Suprapubic skin (tissue), 4 donors: ENCODE data around the gene CLEC3A. TPM values are rescaled to one million over a fixed set of nuclear protein-coding genes. Genes with fewer than 3 reads are reported as not detected.
"Not testable (repeated sequence)": the region's sequence is repeated elsewhere in the genome, so short reads cannot be mapped to it uniquely, and the experiment has no call there.

Experiments
- DNase-seq, 2 donors: peaks; one replicate each; pipeline ENCODE4 v3.0.0-alpha.2; 2019; ENCODE audit warnings: low spot score in 2 of 2
- H3K27ac ChIP-seq: fragments of 200-600 bp; sonication (generic); one replicate; pipeline ENCODE4 v1.5.1; 2019
- H3K27me3 ChIP-seq: fragments of 200-600 bp; sonication (generic); one replicate; pipeline ENCODE4 v1.5.1; 2019
- H3K36me3 ChIP-seq: fragments of 200-600 bp; sonication (generic); one replicate; pipeline ENCODE4 v1.5.1; 2019
- H3K4me1 ChIP-seq: fragments of 200-600 bp; sonication (generic); one replicate; pipeline ENCODE4 v1.5.1; 2019
- H3K4me3 ChIP-seq: fragments of 200-600 bp; sonication (generic); one replicate; pipeline ENCODE4 v1.5.1; 2019; ENCODE audit warnings: mild to moderate bottlenecking
- H3K9me3 ChIP-seq: fragments of 200-600 bp; sonication (generic); one replicate; pipeline ENCODE4 v1.5.1; 2019
- CTCF ChIP-seq, 2 donors: fragments of 200-600 bp in 1 of 2; fragments of 450-650 bp in 1 of 2; sonication (generic) in 1 of 2; IDR thresholded peaks; one replicate each; pipeline ENCODE4 v1.5.1; 2016 to 2019; ENCODE audit warnings: antibody characterized with exemption in 2 of 2, mild to moderate bottlenecking in 1 of 2, moderate library complexity in 1 of 2
- EP300 ChIP-seq: sonication (generic); formaldehyde crosslinking; IDR thresholded peaks from one replicate; pipeline ENCODE4 v1.6.1; 2017; ENCODE audit warnings: antibody characterized with exemption
- POLR2A ChIP-seq, 2 donors: fragments of 450-650 bp; IDR thresholded peaks; one replicate each; pipeline ENCODE4 v1.6.1; 2017; ENCODE audit warnings: antibody characterized with exemption in 2 of 2, mild to moderate bottlenecking in 2 of 2, moderate library complexity in 2 of 2
- POLR2AphosphoS5 ChIP-seq, 3 donors: sonication (generic); formaldehyde crosslinking; IDR thresholded peaks; one replicate each; pipeline ENCODE4 v1.6.1; 2017; ENCODE audit warnings: antibody characterized with exemption in 3 of 3
- WGBS: methylation state at CpG from one replicate; pipeline ENCODE4 v1.1.5; 2018; 5-methylcytosine and 5-hydroxymethylcytosine counted together
- total RNA-seq, 4 donors: library from RNA; depleted of rRNA; stranded (reverse); fragments of >200 nt; gene quantifications; one replicate each; pipeline ENCODE4 v1.1.0, GENCODE V29; 2016

CLEC3A gene
- total RNA-seq, 4 donors from 2014 or later, result not detected

- DNase-seq, result peak in 1 of 2 donors; percentile 61
- Histone ChIP-seq H3K4me1 (peaks cover 3% of the 10 kb centered on the region), H3K9me3 (no peaks in the 10 kb centered on the region), H3K36me3 (no peaks in the 10 kb centered on the region), H3K4me3 (no peak overlapping the region), H3K27me3 (peaks cover 10% of the 10 kb centered on the region), H3K27ac (no peak overlapping the region)
- TF ChIP-seq POLR2AphosphoS5 (IDR thresholded peaks at IDR 0.05) (no peak), POLR2A (IDR thresholded peaks at IDR 0.05) (no peak), CTCF (IDR thresholded peaks at IDR 0.05) (no peak), EP300 (no peak)
- 26% methylated on average over 18 of the region's 45 CpGs for WGBS
These were observed 23.7 kb downstream of the CLEC3A start for GRCh38 chr16:78045865-78046581.

- H3K9me3 ChIP-seq, result no peaks in the 10 kb centered on the region
- H3K36me3 ChIP-seq, result no peaks in the 10 kb centered on the region
- H3K27me3 ChIP-seq, result peaks cover 10% of the 10 kb centered on the region
- no peak overlapping the region for H3K4me3 ChIP-seq
- TF ChIP-seq CTCF (IDR thresholded peaks at IDR 0.05) (no peak), POLR2A (IDR thresholded peaks at IDR 0.05) (no peak), EP300 (no peak), POLR2AphosphoS5 (IDR thresholded peaks at IDR 0.05) (no peak)
- 93% methylated on average over 12 of the region's 15 CpGs for WGBS
- H3K4me1 ChIP-seq, result peaks cover 3% of the 10 kb centered on the region
- H3K27ac ChIP-seq, result no peak overlapping the region
- no peak for DNase-seq
These were observed 26.0 kb downstream of the CLEC3A start for GRCh38 chr16:78048319-78048718.

- 83% methylated on average over 2 of the region's 2 CpGs for WGBS
- no peak overlapping the region for H3K4me3 ChIP-seq
- no peaks in the 10 kb centered on the region for H3K9me3 ChIP-seq
- H3K27me3 ChIP-seq, result peaks cover 8% of the 10 kb centered on the region
- H3K27ac ChIP-seq, result no peak overlapping the region
- peaks cover under 1% of the 10 kb centered on the region for H3K4me1 ChIP-seq
- no peak for TF ChIP-seq EP300
- no peak for TF ChIP-seq POLR2AphosphoS5 (IDR thresholded peaks at IDR 0.05)
- no peak for TF ChIP-seq CTCF (IDR thresholded peaks at IDR 0.05)
- TF ChIP-seq POLR2A (IDR thresholded peaks at IDR 0.05), result no peak
- DNase-seq, result no peak
- H3K36me3 ChIP-seq, result no peaks in the 10 kb centered on the region
These were observed 28.5 kb downstream of the CLEC3A start for GRCh38 chr16:78050734-78051400.

- 72% methylated on average over 9 of the region's 9 CpGs for WGBS
- DNase-seq, result no peak
- Histone ChIP-seq H3K9me3 (no peaks in the 10 kb centered on the region), H3K27ac (no peak overlapping the region), H3K36me3 (no peaks in the 10 kb centered on the region), H3K4me3 (no peak overlapping the region), H3K27me3 (no peaks in the 10 kb centered on the region), H3K4me1 (no peaks in the 10 kb centered on the region)
- TF ChIP-seq POLR2AphosphoS5 (IDR thresholded peaks at IDR 0.05) (no peak), CTCF (IDR thresholded peaks at IDR 0.05) (no peak), EP300 (no peak), POLR2A (IDR thresholded peaks at IDR 0.05) (no peak)
These were observed 35.6 kb downstream of the CLEC3A start for GRCh38 chr16:78057803-78058564.

- not testable (repeated sequence) for H3K9me3 ChIP-seq, H3K4me3 ChIP-seq, DNase-seq, H3K36me3 ChIP-seq, H3K4me1 ChIP-seq, H3K27me3 ChIP-seq, H3K27ac ChIP-seq
- WGBS, result 81% methylated on average over 24 of the region's 25 CpGs
These were observed 37.5 kb downstream of the CLEC3A start for GRCh38 chr16:78059806-78060205.
